ENCODE results near the gene JAM3. TPM values are rescaled to one million over a fixed set of nuclear protein-coding genes. Genes with fewer than 3 reads are reported as not detected.

Gene JAM3
- total and polyA plus RNA-seq, 2 of the 4 experiments (the other 2 are of a cell fraction) = 38.0 to 71.5 TPM

GRCh38 chr11:134158023-134158422 lies 89.2 kb downstream of the JAM3 start:
- WGBS, 2 experiments (ENCODE audit: extremely low coverage in 2 of 2, insufficient read length in 1 of 2) = no CpG with 5 or more reads among the region's 9 CpGs
- no peak overlapping the region for H3K18ac ChIP-seq (ENCODE audit: low read depth, low read length)
- H2AK9ac ChIP-seq (replicated peaks; ENCODE audit: low read depth, low read length, poor library complexity) = no peak overlapping the region
- no peak overlapping the region for H3K56ac ChIP-seq (ENCODE audit: extremely low read depth, insufficient read depth, low read length)
- no peak overlapping the region for H2BK120ac ChIP-seq (ENCODE audit: low read depth, low read length)
- ATAC-seq (ENCODE audit: low read depth) (no peak), DNase-seq (no peak)
- no peak overlapping the region for H2AK5ac ChIP-seq (ENCODE audit: low read depth, low read length)
- intact Hi-C loops (cut with micrococcal nuclease) = no loop called here
- no peak overlapping the region for H2BK20ac ChIP-seq (ENCODE audit: low read depth, low read length)
- H3K9me3 ChIP-seq (ENCODE audit: control insufficient read depth, insufficient read depth, low read length) = no peaks in the 10 kb centered on the region
- H3K27me3 ChIP-seq (ENCODE audit: control insufficient read depth, insufficient read depth, low read length) = no peaks in the 10 kb centered on the region
- H2BK5ac ChIP-seq (ENCODE audit: low read depth, low read length, poor library complexity, severe bottlenecking) = no peak overlapping the region
- no peak overlapping the region for H3K14ac ChIP-seq (replicated peaks; ENCODE audit: low read depth, low read length)
- no peak overlapping the region for H3K4me2 ChIP-seq (ENCODE audit: low read depth, low read length)
- TF ChIP-seq RCOR1 (IDR thresholded peaks at IDR 0.05; ENCODE audit: insufficient replicate concordance, low read length) = no peak
- TF ChIP-seq MAFK (IDR thresholded peaks at IDR 0.05; ENCODE audit: low read depth, low read length) = no peak
- no peak for TF ChIP-seq FOS (IDR thresholded peaks at IDR 0.05; ENCODE audit: low read depth, low read length)
- TF ChIP-seq MXI1 (IDR thresholded peaks at IDR 0.05; ENCODE audit: borderline replicate concordance, low read depth, low read length) = no peak
- no peak for TF ChIP-seq CTCF (conservative IDR thresholded peaks at IDR 0.05; ENCODE audit: low read depth, low read length)
- no peak for TF ChIP-seq RFX5 (IDR thresholded peaks at IDR 0.05; ENCODE audit: low read depth, low read length)
- no peak for TF ChIP-seq CEBPB (IDR thresholded peaks at IDR 0.05; ENCODE audit: low read depth, low read length)
- H4K8ac ChIP-seq (ENCODE audit: low read depth in 2 of 2, low read length in 2 of 2) = no peak overlapping the region
- no peak overlapping the region for H3K4ac ChIP-seq (ENCODE audit: low read depth, low read length)
- POLR2A ChIA-PET (ENCODE audit: unreplicated experiment) = no interaction called here
- no peak overlapping the region for H3K9ac ChIP-seq (ENCODE audit: low read depth, low read length)
- no peak overlapping the region for H3K27ac ChIP-seq (ENCODE audit: insufficient read depth, low read length)
- no peak overlapping the region for H3K23ac ChIP-seq (ENCODE audit: low read depth, low read length)
- CTCF ChIA-PET = no interaction called here
- no peak overlapping the region for H4K5ac ChIP-seq (ENCODE audit: low read depth, low read length)
- no peak overlapping the region for H4K91ac ChIP-seq (ENCODE audit: insufficient read depth, low read depth, low read length)
- no peak overlapping the region for H2AFZ ChIP-seq (replicated peaks; ENCODE audit: low read length, poor library complexity)
- 0 out of 4 replicates have a peak, but pooled peaks cover 0 to 3% of the 10 kb centered on the region in 2 experiments for H3K79me1 ChIP-seq (ENCODE audit: low read depth in 1 of 2, low read length in 2 of 2)
- H3K4me3 ChIP-seq (ENCODE audit: insufficient read depth, low read depth, low read length) = no peak overlapping the region
- in situ Hi-C loops (cut with MboI; ENCODE audit: low sequenced_read_pairs) = no loop called here
- peaks cover 36% of the 10 kb centered on the region for H3K36me3 ChIP-seq (ENCODE audit: control insufficient read depth, insufficient read depth, low read length)
- no peaks in the 10 kb centered on the region for H3K4me1 ChIP-seq (ENCODE audit: control insufficient read depth, insufficient read depth, low read length)
- dilution Hi-C loops (cut with HindIII; ENCODE audit: low sequenced_read_pairs, unreplicated experiment) = no loop called here
- no peaks in the 10 kb centered on the region for H3K9me1 ChIP-seq (ENCODE audit: insufficient read depth, low read length)
- no peak overlapping the region for H2BK15ac ChIP-seq (ENCODE audit: low read depth, low read length)
- no TSS peak for BruUV-seq (replicated peaks)
- H4K20me1 ChIP-seq (ENCODE audit: insufficient read depth, low read length) = no peaks in the 10 kb centered on the region
